Myocyte (in vitro differentiated cells): ENCODE measurements around the gene ATP6V0B. TPM values are rescaled to one million over a fixed set of nuclear protein-coding genes. Genes with fewer than 3 reads are reported as not detected.

Source experiments
- DNase-seq: peaks from one replicate; pipeline ENCODE4 v3.0.0-alpha.2; 2012; ENCODE audit warnings: low read depth
- total RNA-seq: library from RNA; depleted of rRNA; stranded (reverse); fragments of >200 nt; gene quantifications from 2 replicates; pipeline ENCODE4 v1.2.3, GENCODE V29; 2014

The ATP6V0B gene
- total RNA-seq, 1 donor from 2014 or later: 211 TPM

- no peak for DNase-seq
These were observed 50.3 kb downstream of the ATP6V0B start for GRCh38 chr1:44024903-44025525.

DNA sequence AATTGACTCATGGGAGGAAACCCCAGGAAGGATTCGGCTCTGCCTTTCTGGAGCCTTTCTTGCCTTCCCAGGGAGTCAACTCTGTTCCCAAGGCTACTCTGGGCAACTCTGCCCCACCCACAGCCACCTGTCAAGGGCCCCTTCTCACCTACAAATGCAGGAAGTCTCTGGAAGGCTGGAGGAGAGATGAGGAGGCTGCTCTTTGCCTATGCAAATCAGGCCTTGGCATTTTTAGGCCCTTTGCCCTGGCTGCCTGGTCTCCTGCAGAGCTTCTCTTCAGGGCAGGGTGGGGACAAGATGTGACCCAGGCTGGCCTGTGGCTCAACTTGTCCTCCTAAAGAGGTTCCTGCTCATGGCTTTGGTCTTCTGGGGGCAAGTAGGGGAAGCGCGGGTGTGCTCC, 51.1 kb downstream of the ATP6V0B start:
- DNase-seq: no peak

DNA sequence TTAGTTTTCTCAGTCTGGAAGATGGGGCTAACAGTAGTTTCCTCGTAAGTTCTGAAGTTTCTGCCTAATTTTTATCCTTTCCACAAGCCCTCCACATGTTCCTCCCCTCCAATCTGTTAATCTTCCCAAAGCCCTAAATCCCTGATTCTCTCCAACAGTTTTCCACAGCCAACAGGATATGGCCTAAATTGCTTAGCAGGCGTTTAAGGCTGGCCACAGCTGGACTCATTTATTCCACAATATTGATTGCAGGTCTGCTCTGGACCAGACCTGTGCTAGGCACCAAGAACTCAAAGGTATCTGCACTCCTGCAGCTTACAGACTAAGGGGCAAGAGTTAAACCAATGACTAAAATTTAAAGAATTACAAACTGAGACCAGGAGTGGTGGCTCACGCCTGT, 52.6 kb downstream of the ATP6V0B start:
- no peak for DNase-seq

Other genes with a start within 250 kb of the ATP6V0B start
- 0.80 and 6.9 TPM in 2 replicates for gene ARTN, start 41.2 kb upstream of the ATP6V0B start, total RNA-seq
- 53.6 and 55.5 TPM in 2 replicates for gene IPO13, start 28.0 kb upstream of the ATP6V0B start, total RNA-seq
- 34.2 and 36.3 TPM in 2 replicates for gene DPH2, start 5.0 kb upstream of the ATP6V0B start, total RNA-seq
- gene B4GALT2, start 4.2 kb downstream of the ATP6V0B start, total RNA-seq: 83.0 and 84.4 TPM in 2 replicates
- 1.5 and 3.4 TPM in 2 replicates for gene CCDC24, start 16.6 kb downstream of the ATP6V0B start, total RNA-seq
- 0.42 and 1.2 TPM in 2 replicates for gene SLC6A9, start 56.5 kb downstream of the ATP6V0B start, total RNA-seq
- gene KLF17, start 143.9 kb downstream of the ATP6V0B start, total RNA-seq: not detected in 2 replicates
- not detected in 2 replicates for gene KLF18, start 166.7 kb downstream of the ATP6V0B start, total RNA-seq
- 18.1 and 20.8 TPM in 2 replicates for gene DMAP1, start 238.5 kb downstream of the ATP6V0B start, total RNA-seq